PFSK-1 (cell line): ENCODE results near the gene ODR4.

Experiments used
- FOXP2 ChIP-seq: optimal IDR thresholded peaks from 2 replicates; pipeline ENCODE3; 2011; ENCODE audit warnings: borderline replicate concordance, control low read depth, inconsistent platforms; ENCODE audit not compliant: insufficient read depth; ENCODE audit errors: extremely low read length, extremely low read depth
- POLR2AphosphoS5 ChIP-seq: IDR thresholded peaks from 2 replicates; pipeline ENCODE4 v1.6.1; 2012; ENCODE audit warnings: low read depth, mild to moderate bottlenecking, control low read depth, low read length, moderate library complexity
- REST ChIP-seq, 2 experiments: IDR thresholded peaks; 2 replicates each; pipeline versions ENCODE4 v1.6.1 to v1.8.0; 2011 to 2012; ENCODE audit warnings: low read depth in 2 of 2, low read length in 2 of 2, control low read depth in 1 of 2, inconsistent platforms in 1 of 2, mild to moderate bottlenecking in 1 of 2, moderate library complexity in 1 of 2; ENCODE audit not compliant: insufficient read depth in 1 of 2
- SIN3A ChIP-seq: IDR thresholded peaks from 2 replicates; pipeline ENCODE4 v1.6.1; 2012; ENCODE audit warnings: mild to moderate bottlenecking, low read length, moderate library complexity, borderline replicate concordance; ENCODE audit not compliant: insufficient read depth
- TAF1 ChIP-seq: IDR thresholded peaks from 2 replicates; pipeline ENCODE4 v1.6.1; 2012; ENCODE audit warnings: low read length, control low read depth, borderline replicate concordance; ENCODE audit not compliant: insufficient read depth

Gene ODR4

GRCh38 chr1:186438567-186438966 is 62.9 kb downstream of the ODR4 start:
- no peak for TF ChIP-seq FOXP2

- TF ChIP-seq POLR2AphosphoS5, result no peak
- TF ChIP-seq FOXP2, result no peak
- no peak for TF ChIP-seq REST (IDR thresholded peaks at IDR 0.05; ENCODE audit: insufficient read depth in 1 of 2, low read depth in 2 of 2, low read length in 2 of 2)
- no peak for TF ChIP-seq SIN3A
- TF ChIP-seq TAF1, result no peak
Observed at GRCh38 chr1:186440584-186440983, 64.9 kb downstream of the ODR4 start.

- no peak for TF ChIP-seq REST (IDR thresholded peaks at IDR 0.05; ENCODE audit: insufficient read depth in 1 of 2, low read depth in 2 of 2, low read length in 2 of 2)
- TF ChIP-seq SIN3A, result no peak
- no peak for TF ChIP-seq TAF1
- TF ChIP-seq POLR2AphosphoS5, result no peak
- no peak for TF ChIP-seq FOXP2
Observed at GRCh38 chr1:186442651-186443375, 67.2 kb downstream of the ODR4 start.

- TF ChIP-seq TAF1 (no peak), FOXP2 (no peak), REST (IDR thresholded peaks at IDR 0.05; ENCODE audit: insufficient read depth in 1 of 2, low read depth in 2 of 2, low read length in 2 of 2) (no peak), SIN3A (no peak), POLR2AphosphoS5 (no peak)
Observed at GRCh38 chr1:186443638-186444037, 68.0 kb downstream of the ODR4 start.

GRCh38 chr1:186446152-186446551 is 70.5 kb downstream of the ODR4 start:
- TF ChIP-seq REST (IDR thresholded peaks at IDR 0.05; ENCODE audit: insufficient read depth in 1 of 2, low read depth in 2 of 2, low read length in 2 of 2), result no peak
- TF ChIP-seq TAF1, result no peak
- no peak for TF ChIP-seq SIN3A
- TF ChIP-seq POLR2AphosphoS5, result no peak
- TF ChIP-seq FOXP2, result no peak
